ENCODE measurements around the gene NALCN. TPM values are rescaled to one million over a fixed set of nuclear protein-coding genes. Genes with fewer than 3 reads are reported as not detected.

The NALCN gene
- total RNA-seq, 4 donors from 2014 or later: 0.12 to 2.0 (median 0.66) TPM

GRCh38 chr13:101398191-101398590 lies 18.1 kb downstream of the NALCN start:
- no peak for TF ChIP-seq POLR2AphosphoS5 (IDR thresholded peaks at IDR 0.05)
- no peak for TF ChIP-seq POLR2A (IDR thresholded peaks at IDR 0.05)
- TF ChIP-seq CTCF (IDR thresholded peaks at IDR 0.05): no peak
- no peak for TF ChIP-seq EP300 (IDR thresholded peaks at IDR 0.05)
- no peak overlapping the region for H3K27ac ChIP-seq
- H3K27me3 ChIP-seq: no peaks in the 10 kb centered on the region
- H3K9me3 ChIP-seq: no peaks in the 10 kb centered on the region
- WGBS, 2 donors (ENCODE audit: low coverage in 1 of 2): 50 to 56% methylated on average over 1 to 2 of the region's 2 CpGs
- H3K4me1 ChIP-seq: no peaks in the 10 kb centered on the region
- no peak overlapping the region for H3K4me3 ChIP-seq
- no peaks in the 10 kb centered on the region for H3K36me3 ChIP-seq
- no peak for ATAC-seq

- no peaks in the 10 kb centered on the region for H3K27me3 ChIP-seq
- ATAC-seq: no peak
- no peaks in the 10 kb centered on the region for H3K4me1 ChIP-seq
- no peak for TF ChIP-seq POLR2AphosphoS5 (IDR thresholded peaks at IDR 0.05)
- no peak for TF ChIP-seq POLR2A (IDR thresholded peaks at IDR 0.05)
- no peak for TF ChIP-seq EP300 (IDR thresholded peaks at IDR 0.05)
- no peak for TF ChIP-seq CTCF (IDR thresholded peaks at IDR 0.05)
- H3K4me3 ChIP-seq: no peak overlapping the region
- WGBS, 2 donors (ENCODE audit: low coverage in 1 of 2): 36 to 44% methylated on average over 2 of the region's 2 CpGs
- no peaks in the 10 kb centered on the region for H3K36me3 ChIP-seq
- no peaks in the 10 kb centered on the region for H3K9me3 ChIP-seq
- H3K27ac ChIP-seq: no peak overlapping the region
Observed at GRCh38 chr13:101397742-101398141, 18.6 kb downstream of the NALCN start.

DNA sequence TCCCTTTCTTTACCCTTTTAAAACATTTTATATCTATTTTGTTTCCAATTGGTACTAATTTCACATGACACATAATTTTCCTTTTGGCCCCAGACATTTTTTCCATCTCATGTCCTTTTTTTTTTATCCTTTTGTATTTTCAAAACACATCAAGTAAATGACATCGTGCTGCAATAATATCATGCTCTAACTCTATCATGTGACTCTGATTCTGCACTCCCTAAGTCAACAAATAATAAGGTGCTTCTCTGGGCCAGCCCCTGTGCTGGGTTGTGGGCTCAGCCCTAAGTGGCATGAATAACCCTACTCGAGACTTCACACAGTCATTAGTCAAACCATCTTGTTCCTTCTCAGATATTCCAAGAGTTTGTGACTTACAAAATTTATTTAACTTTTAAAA lies 21.7 kb downstream of the NALCN start:
- no peak overlapping the region for H3K4me3 ChIP-seq
- no peaks in the 10 kb centered on the region for H3K36me3 ChIP-seq
- WGBS, 2 donors (ENCODE audit: low coverage in 1 of 2): 39 to 41% methylated on average over 2 of the region's 2 CpGs
- TF ChIP-seq POLR2A (IDR thresholded peaks at IDR 0.05) (no peak), EP300 (IDR thresholded peaks at IDR 0.05) (no peak), POLR2AphosphoS5 (IDR thresholded peaks at IDR 0.05) (no peak), CTCF (IDR thresholded peaks at IDR 0.05) (no peak)
- H3K4me1 ChIP-seq: no peaks in the 10 kb centered on the region
- no peak for ATAC-seq
- no peaks in the 10 kb centered on the region for H3K27me3 ChIP-seq
- H3K9me3 ChIP-seq: no peaks in the 10 kb centered on the region
- no peak overlapping the region for H3K27ac ChIP-seq

- no peak overlapping the region for H3K4me3 ChIP-seq
- no peak for TF ChIP-seq CTCF (IDR thresholded peaks at IDR 0.05)
- no peak for TF ChIP-seq POLR2A (IDR thresholded peaks at IDR 0.05)
- no peak for TF ChIP-seq EP300 (IDR thresholded peaks at IDR 0.05)
- H3K9me3 ChIP-seq: no peaks in the 10 kb centered on the region
- no peaks in the 10 kb centered on the region for H3K27me3 ChIP-seq
- WGBS, 2 donors (ENCODE audit: low coverage in 1 of 2): 65 to 79% methylated on average over 2 to 3 of the region's 3 CpGs
- H3K36me3 ChIP-seq: no peaks in the 10 kb centered on the region
- H3K27ac ChIP-seq: no peak overlapping the region
- ATAC-seq: no peak
- H3K4me1 ChIP-seq: no peaks in the 10 kb centered on the region
Observed at GRCh38 chr13:101393140-101393539, 23.2 kb downstream of the NALCN start.

GRCh38 chr13:101390461-101390860 lies 25.8 kb downstream of the NALCN start:
- no peak overlapping the region for H3K27ac ChIP-seq
- H3K27me3 ChIP-seq: no peaks in the 10 kb centered on the region
- ATAC-seq: no peak
- no peaks in the 10 kb centered on the region for H3K9me3 ChIP-seq
- no peaks in the 10 kb centered on the region for H3K36me3 ChIP-seq
- H3K4me1 ChIP-seq: no peaks in the 10 kb centered on the region
- WGBS, 2 donors (ENCODE audit: low coverage in 1 of 2): 37 to 54% methylated on average over 5 of the region's 5 CpGs
- no peak for TF ChIP-seq POLR2AphosphoS5 (IDR thresholded peaks at IDR 0.05)
- TF ChIP-seq EP300 (IDR thresholded peaks at IDR 0.05): no peak
- no peak for TF ChIP-seq POLR2A (IDR thresholded peaks at IDR 0.05)
- no peak for TF ChIP-seq CTCF (IDR thresholded peaks at IDR 0.05)
- H3K4me3 ChIP-seq: no peak overlapping the region

All from gastroesophageal sphincter (tissue), 4 donors.